GM21381 (cell line): ENCODE measurements around the gene CCDC68.
"Not testable (repeated sequence)": the region's sequence is repeated elsewhere in the genome, so short reads cannot be mapped to it uniquely, and the experiment has no call there.

Experiments
- ATAC-seq: cut with Tn5 transposase; IDR thresholded peaks from one replicate; pipeline ENCODE4 v1.9.1; 2021; ENCODE audit warnings: mild to moderate bottlenecking, moderate library complexity; ENCODE audit not compliant: unreplicated experiment

The CCDC68 gene

GRCh38 chr18:54878659-54879358 lies 80.5 kb downstream of the CCDC68 start:
- no peak for ATAC-seq

DNA sequence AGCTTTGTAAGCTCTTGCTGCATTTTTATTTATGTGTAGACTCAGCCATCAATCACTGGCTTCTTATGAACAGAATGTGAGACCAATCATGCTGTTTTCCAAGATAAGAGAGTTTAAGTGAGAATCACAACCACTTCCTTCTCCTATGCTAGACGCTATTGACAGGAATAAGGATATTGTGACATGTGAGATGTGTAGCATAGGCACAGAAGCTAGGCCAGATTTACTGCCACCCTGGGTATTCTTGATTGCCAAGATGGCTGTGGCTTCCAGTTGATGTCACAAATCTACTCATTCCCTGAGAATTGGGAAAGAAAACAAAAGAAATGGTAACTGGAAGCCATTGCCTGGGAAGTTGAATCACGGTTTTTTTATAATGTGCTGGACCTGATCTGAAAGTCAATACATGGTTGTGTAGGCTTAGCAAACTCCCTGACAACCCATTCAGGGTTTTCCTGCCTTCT lies 81.1 kb downstream of the CCDC68 start:
- ATAC-seq, result no peak

GRCh38 chr18:54877076-54877475 lies 82.2 kb downstream of the CCDC68 start:
- ATAC-seq, result no peak

- ATAC-seq, result no peak
These were observed 84.2 kb downstream of the CCDC68 start for GRCh38 chr18:54875063-54875462.

GRCh38 chr18:54873884-54874255 lies 85.4 kb downstream of the CCDC68 start:
- ATAC-seq, result no peak

- no peak for ATAC-seq
These were observed 86.6 kb downstream of the CCDC68 start for GRCh38 chr18:54872681-54873080.

DNA sequence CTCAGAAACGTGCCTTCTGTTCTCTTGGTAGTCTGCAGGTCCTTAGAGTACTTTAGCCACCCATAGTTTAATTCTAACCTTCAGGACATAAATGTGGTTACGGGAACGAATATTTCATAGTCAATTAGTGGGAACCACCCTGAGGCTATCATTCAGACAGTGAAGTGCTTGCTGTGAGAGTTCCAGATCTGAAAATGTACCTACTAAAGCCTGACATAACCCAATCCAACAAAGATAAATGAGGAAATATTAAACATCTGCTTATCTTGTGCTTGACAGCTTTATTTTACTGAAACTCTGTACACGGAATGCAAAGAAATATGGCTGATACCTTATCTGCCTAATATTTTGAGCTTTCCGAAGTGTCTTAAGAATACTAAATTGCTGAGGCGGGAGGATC lies 88.0 kb downstream of the CCDC68 start:
- no peak for ATAC-seq

DNA sequence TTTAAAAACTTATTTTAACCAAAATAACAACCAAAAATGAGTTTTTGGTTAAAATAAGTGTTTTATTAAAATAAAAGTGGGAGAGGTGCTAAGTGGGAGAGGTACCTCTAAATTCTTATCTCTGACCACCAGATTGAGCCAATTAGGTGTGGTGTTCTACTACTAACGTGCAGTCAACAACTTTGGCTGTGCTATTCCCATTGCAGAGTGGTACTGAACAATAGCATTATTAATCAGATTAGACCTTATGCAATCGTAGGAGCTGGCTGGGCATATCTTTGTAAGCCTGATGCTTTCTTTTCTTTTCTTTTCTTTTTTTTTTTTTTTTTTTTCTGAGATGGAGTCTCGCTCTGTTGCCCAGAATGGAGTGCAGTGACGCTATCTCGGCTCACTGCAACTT lies 92.1 kb downstream of the CCDC68 start:
- no peak for ATAC-seq

GRCh38 chr18:54860941-54861340 lies 98.3 kb downstream of the CCDC68 start:
- ATAC-seq, result no peak

- no peak for ATAC-seq
These were observed 99.4 kb downstream of the CCDC68 start for GRCh38 chr18:54859667-54860421.

DNA sequence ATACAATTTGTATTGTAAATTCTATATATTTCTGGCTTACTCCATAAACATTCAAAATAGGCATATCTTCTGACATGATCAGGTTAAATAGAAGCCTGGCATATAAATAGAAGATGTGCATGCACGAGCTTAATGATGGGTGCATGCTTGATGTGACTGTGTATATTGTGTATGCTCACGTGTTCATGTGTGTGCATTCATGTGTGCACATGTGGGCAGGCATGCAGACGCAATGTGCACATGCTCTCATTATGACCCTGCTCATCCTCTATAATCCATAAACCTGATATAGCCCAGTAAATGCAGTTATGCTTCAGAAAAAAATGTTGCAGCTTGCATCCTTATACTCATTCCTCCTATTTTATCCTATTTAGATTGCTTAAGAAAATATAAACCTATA lies 101.8 kb downstream of the CCDC68 start:
- no peak for ATAC-seq

- no peak for ATAC-seq
These were observed 103.1 kb downstream of the CCDC68 start for GRCh38 chr18:54856105-54856646.

- not testable (repeated sequence) for ATAC-seq
These were observed 104.2 kb downstream of the CCDC68 start for GRCh38 chr18:54855050-54855449.

DNA sequence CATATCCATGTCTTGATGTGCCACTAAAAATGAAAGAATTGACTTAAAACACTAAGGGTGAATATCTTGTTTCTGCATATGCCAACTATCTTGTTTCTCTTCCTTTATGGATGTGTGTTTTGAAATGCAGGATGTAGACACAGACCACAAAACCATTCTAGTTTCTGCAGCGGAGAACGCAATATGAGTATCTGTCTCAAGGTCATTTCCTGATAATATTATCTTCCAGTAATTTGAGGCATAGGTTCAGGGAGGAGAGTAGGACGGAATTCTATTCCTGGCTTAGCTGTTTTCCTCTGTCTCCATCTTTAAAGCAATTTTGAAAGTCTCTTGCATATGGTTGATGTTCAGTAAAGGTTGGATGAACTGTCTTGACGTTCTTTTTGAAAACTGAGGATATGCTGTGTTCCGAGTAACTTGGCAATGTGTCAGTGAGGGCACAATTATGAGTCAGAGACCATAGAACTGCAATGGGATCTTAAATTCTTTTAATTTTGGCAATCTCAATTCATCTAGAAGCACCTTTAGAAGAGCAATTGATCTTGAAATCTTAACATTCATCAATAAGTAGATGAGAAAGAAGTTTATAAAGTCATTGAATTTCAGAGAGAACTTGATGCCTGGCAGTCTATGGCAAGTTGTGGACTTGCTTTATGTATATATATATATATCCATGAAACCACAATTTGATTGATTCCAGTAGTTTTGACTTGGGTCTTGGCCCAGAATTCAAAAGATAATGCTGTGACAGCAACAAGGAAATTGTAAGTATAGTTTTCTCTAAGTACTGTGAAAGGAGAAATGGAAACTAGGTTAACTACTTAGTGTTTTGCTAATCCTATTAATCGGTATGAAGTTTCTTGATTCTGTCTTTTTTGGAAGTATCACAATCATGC lies 106.2 kb downstream of the CCDC68 start:
- no peak for ATAC-seq
